ENCODE measurements around the gene MS4A2.
"Not testable (repeated sequence)": the region's sequence is repeated elsewhere in the genome, so short reads cannot be mapped to it uniquely, and the experiment has no call there.

MS4A2 gene

DNA sequence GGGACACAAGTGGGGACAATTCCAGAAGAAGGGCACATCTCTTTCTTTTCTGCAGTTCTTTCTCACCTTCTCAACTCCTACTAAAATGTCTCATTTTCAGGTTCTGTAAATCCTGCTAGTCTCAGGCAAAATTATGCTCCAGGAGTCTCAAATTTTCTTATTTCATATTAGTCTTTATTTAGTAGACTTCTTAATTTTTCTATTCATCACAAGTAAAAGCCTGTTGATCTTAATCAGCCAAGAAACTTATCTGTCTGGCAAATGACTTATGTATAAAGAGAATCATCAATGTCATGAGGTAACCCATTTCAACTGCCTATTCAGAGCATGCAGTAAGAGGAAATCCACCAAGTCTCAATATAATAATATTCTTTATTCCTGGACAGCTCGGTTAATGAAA lies at the start of gene MS4A2:
MS4A2 (plus strand) TSS at position 301 of the 400 bp plus-strand sequence. CDS start 102 bp downstream, outside the sequence.
- DNase-seq (ENCODE audit: low read depth in 2 of 2, low spot score in 1 of 2) = no peak

DNA sequence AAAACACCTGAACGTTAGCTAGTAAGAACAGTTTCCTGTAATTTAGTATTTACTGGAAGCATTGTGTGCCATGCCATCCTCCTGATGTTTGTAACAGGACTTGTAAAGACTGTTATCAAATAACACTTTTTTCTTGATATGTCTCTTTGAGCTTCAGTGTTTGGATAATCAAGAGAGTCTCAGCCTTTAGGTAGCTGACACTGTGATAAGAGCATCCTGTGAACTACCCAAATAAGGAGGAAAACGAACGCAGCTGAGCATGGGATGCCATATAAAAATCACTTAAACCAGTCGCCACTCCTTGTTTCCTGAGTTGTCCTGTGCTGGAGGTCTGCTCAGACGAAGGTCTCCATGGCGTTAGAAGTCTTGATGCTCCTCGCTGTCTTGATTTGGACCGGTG lies 48.4 kb upstream of the MS4A2 start, which contains the start of gene OOSP2:
OOSP2 (plus strand) TSS at position 301 of the 400 bp plus-strand sequence; CDS start at position 352, 51 bp downstream.
- no peak for DNase-seq (ENCODE audit: low read depth in 2 of 2, low spot score in 1 of 2)

GRCh38 chr11:60050422-60050821 lies 38.0 kb upstream of the MS4A2 start:
- not testable (repeated sequence) for DNase-seq (ENCODE audit: low read depth in 2 of 2, low spot score in 1 of 2)

DNA sequence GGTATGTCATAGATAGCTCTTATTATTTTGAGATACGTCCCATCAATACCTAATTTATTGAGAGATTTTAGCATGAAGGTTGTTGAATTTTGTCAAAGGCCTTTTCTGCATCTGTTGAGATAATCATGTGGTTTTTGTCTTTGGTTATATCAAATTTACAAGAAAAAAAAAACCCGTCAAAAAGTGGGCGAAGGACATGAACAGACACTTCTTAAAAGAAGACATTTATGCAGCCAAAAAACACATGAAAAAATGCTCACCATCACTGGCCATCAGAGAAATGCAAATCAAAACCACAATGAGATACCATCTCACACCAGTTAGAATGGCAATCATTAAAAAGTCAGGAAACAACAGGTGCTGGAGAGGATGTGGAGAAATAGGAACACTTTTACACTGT lies 37.6 kb upstream of the MS4A2 start:
- DNase-seq (ENCODE audit: low read depth in 2 of 2, low spot score in 1 of 2) = not testable (repeated sequence)

DNA sequence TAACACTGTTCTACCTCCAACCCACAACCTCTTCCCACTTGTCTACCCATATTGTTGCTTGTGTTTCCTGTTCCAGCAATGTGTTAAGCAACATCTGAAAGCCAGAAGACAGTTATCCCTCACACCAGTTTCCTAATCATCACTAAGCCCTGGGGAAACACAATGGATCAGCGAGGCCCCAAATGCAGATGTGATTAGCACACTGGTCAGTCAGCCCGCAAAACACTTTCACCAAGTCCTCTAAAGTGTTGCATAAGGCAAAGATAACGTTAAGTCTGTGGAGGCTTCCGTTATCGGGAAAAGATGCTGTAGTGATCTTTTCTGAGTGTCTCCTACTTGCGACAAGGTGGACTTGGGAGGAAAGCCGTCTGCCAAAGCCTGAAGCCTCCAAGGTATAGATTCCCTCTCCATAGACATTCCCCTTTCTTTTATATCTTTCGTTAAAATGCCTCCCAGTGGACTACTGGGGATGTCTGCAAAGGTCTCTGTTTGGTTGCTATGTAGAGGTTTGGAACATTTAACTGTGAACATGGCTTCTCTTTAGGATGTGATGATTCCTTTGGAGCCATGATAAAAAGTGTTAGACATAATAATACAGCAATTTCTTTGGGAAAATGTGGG lies 32.0 kb upstream of the MS4A2 start, which contains the start of gene MS4A3:
MS4A3 (plus strand) TSS at position 317 of the 621 bp plus-strand sequence. CDS start 4,496 bp downstream, outside the sequence.
- no peak for DNase-seq (ENCODE audit: low read depth in 2 of 2, low spot score in 1 of 2)

GRCh38 chr11:60059052-60059451 lies 29.4 kb upstream of the MS4A2 start:
- no peak for DNase-seq (ENCODE audit: low read depth in 2 of 2, low spot score in 1 of 2)

- DNase-seq (ENCODE audit: low read depth in 2 of 2, low spot score in 1 of 2) = no peak
Observed at GRCh38 chr11:60059521-60060240, 28.8 kb upstream of the MS4A2 start.

GRCh38 chr11:60064111-60064510 lies 24.4 kb upstream of the MS4A2 start:
- DNase-seq (ENCODE audit: low read depth in 2 of 2, low spot score in 1 of 2) = no peak

DNA sequence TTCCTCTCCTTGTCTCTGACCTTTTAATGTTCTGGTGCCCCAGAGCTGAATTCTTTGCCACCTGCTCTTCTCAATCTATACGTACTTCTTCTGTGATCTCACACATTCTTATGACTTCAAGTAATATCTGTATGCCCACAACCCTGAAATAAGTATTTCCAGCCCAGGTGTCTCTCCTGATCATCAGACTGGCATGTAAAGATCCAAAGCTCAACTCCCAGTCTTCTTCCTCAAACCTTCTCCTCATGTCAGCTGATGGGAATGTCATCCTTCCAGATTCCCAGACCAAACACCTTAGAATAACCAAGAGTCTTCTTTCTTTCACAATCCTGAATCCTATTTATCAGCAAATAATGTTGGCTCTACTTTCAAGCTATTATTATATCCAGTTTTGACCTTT lies 22.7 kb upstream of the MS4A2 start:
- DNase-seq (ENCODE audit: low read depth in 2 of 2, low spot score in 1 of 2) = no peak

DNA sequence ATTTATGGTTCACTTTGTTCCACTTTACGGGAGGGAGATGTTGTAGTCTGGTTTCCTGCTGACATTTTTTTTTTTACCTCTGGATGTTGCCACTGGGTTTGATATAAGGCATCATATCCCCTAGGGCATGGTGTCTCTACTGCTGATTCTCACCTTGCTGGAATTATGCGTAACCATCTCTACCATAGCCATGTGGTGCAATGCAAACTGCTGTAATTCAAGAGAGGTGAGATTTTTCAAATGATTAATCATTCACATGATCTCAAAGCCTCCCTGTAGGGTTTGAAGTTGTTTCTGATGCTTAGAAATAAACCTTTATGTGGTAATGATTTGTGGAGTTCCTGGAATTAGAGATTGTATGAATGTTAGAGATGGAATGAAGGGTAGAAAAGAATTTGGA lies 19.0 kb upstream of the MS4A2 start:
- DNase-seq (ENCODE audit: low read depth in 2 of 2, low spot score in 1 of 2) = no peak

DNA sequence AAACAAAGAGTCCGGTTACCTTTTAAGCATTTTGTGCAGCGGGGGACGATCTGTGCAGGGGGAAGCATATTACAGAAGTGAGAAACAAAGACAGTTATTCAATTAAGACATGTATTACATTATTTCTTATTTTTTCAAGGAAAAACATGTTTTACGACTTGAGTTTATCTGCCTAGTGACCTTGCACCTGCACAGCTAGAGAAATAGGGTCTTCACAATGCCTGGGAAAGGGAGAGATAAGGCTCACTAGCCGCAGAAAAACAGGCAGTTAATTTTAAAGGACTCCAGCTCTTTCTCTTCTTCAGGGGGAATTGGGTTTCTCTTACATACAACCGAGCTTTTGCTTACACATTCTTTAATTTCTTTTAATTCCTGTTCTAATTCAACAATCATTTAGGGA lies 16.8 kb upstream of the MS4A2 start:
- not testable (repeated sequence) for DNase-seq (ENCODE audit: low read depth in 2 of 2, low spot score in 1 of 2)

- no peak for DNase-seq (ENCODE audit: low read depth in 2 of 2, low spot score in 1 of 2)
Observed at GRCh38 chr11:60077216-60077817, 11.1 kb upstream of the MS4A2 start.

- DNase-seq (ENCODE audit: low read depth in 2 of 2, low spot score in 1 of 2) = no peak
Observed at GRCh38 chr11:60077981-60078380, 10.5 kb upstream of the MS4A2 start.

GRCh38 chr11:60078745-60079144 lies 9.7 kb upstream of the MS4A2 start:
- DNase-seq (ENCODE audit: low read depth in 2 of 2, low spot score in 1 of 2) = no peak

- DNase-seq (ENCODE audit: low read depth in 2 of 2, low spot score in 1 of 2) = no peak
Observed at GRCh38 chr11:60080535-60080934, 7.9 kb upstream of the MS4A2 start.

- DNase-seq (ENCODE audit: low read depth in 2 of 2, low spot score in 1 of 2) = no peak
Observed at GRCh38 chr11:60084631-60085273, 3.7 kb upstream of the MS4A2 start.

DNA sequence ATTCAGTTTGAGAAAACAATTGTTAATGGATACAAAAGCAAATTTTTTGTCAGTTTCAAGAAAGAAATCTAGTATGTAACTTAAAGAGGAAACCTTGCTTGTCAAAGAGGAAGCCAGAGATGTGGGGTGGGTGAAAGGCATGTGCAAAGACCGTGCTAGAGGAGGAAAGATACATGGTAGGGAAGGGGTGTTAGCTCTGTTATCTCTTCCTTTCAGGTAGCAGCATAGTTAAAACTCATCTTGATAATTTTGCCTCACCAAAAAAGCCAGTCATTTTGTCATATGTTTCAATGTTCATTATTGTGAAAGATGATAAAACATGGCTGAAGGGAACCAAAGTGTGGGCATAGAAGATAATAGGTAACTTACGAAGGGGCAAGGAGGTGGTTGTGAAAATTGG lies 2.6 kb upstream of the MS4A2 start:
- DNase-seq (ENCODE audit: low read depth in 2 of 2, low spot score in 1 of 2) = no peak

- DNase-seq (ENCODE audit: low read depth in 2 of 2, low spot score in 1 of 2) = no peak
Observed at GRCh38 chr11:60087239-60087638, 1.2 kb upstream of the MS4A2 start.

DNA sequence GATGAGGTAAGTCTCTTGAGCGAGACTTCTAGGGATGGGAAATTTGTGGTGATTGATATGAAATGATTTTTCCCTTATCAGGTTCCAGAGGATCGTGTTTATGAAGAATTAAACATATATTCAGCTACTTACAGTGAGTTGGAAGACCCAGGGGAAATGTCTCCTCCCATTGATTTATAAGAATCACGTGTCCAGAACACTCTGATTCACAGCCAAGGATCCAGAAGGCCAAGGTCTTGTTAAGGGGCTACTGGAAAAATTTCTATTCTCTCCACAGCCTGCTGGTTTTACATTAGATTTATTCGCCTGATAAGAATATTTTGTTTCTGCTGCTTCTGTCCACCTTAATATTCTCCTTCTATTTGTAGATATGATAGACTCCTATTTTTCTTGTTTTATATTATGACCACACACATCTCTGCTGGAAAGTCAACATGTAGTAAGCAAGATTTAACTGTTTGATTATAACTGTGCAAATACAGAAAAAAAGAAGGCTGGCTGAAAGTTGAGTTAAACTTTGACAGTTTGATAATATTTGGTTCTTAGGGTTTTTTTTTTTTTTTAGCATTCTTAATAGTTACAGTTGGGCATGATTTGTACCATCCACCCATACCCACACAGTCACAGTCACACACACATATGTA lies 7.1 kb downstream of the MS4A2 start:
- DNase-seq (ENCODE audit: low read depth in 2 of 2, low spot score in 1 of 2) = no peak

DNA sequence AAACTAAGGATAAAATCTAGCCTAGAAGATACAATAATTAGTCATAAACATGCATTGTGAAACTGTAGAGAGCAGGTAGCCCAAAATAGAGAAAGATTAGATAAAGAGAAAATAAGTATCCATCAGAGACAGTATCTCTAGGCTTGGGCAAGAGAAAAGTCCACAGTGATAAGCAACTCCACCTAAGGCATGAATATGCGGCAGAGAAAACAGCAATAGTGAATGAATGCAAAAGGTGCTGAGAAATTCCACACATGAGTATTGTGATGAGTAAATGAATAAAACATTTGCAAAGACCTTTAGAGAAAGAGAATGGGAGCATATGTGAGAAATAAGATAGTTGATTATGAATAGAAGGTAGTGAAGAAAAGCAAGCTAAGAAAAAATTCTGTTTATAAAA lies 8.7 kb downstream of the MS4A2 start:
- no peak for DNase-seq (ENCODE audit: low read depth in 2 of 2, low spot score in 1 of 2)

- DNase-seq (ENCODE audit: low read depth in 2 of 2, low spot score in 1 of 2) = no peak
Observed at GRCh38 chr11:60098508-60098907, 10.0 kb downstream of the MS4A2 start.

All from stimulated activated CD8-positive, alpha-beta memory T cell treated with anti-CD3 and anti-CD28 coated beads, Interleukin-4, amount 100 ng/mL, for 1 hour (primary cell).